ENCODE results near the gene GNB1L. TPM values are rescaled to one million over a fixed set of nuclear protein-coding genes. Genes with fewer than 3 reads are reported as not detected.

Gene GNB1L
- total RNA-seq, 1 donor from 2014 or later: 3.0 TPM

GRCh38 chr22:19897726-19898125 lies 43.1 kb upstream of the GNB1L start:
- peaks cover 11% of the 10 kb centered on the region for H3K4me1 ChIP-seq
- no peak overlapping the region for H3K27ac ChIP-seq
- peaks cover 14% of the 10 kb centered on the region for H3K27me3 Mint-ChIP-seq (ENCODE audit: insufficient read depth, low read depth)
- H3K36me3 Mint-ChIP-seq: no peaks in the 10 kb centered on the region
- no peak overlapping the region for H3K4me3 Mint-ChIP-seq
- TF ChIP-seq EZH2 (IDR thresholded peaks at IDR 0.05): no peak
- no peak for TF ChIP-seq CTCF (IDR thresholded peaks at IDR 0.05)
- no peak for TF ChIP-seq EZH2phosphoT487 (IDR thresholded peaks at IDR 0.05)
- H3K4me3 ChIP-seq: no peak overlapping the region
- no peak overlapping the region for H3K27ac Mint-ChIP-seq
- H3K79me2 ChIP-seq (ENCODE audit: low read depth): no peaks in the 10 kb centered on the region
- peaks cover 43% of the 10 kb centered on the region for H3K4me1 Mint-ChIP-seq
- no peaks in the 10 kb centered on the region for H3K36me3 ChIP-seq
- no peak overlapping the region for H2AFZ ChIP-seq (replicated peaks)
- H3K9me3 ChIP-seq (ENCODE audit: low read depth): no peaks in the 10 kb centered on the region
- no peaks in the 10 kb centered on the region for H3K9me3 Mint-ChIP-seq
- DNase-seq (ENCODE audit: low spot score): no peak
- H3K27me3 ChIP-seq: peaks cover 19% of the 10 kb centered on the region
- H3K9ac ChIP-seq: no peak overlapping the region
- H4K20me1 ChIP-seq (ENCODE audit: low read depth): peaks cover 3% of the 10 kb centered on the region
- H3F3A ChIP-seq (ENCODE audit: low read depth): peaks cover 9% of the 10 kb centered on the region
- H3K4me2 ChIP-seq: no peak overlapping the region

- no peaks in the 10 kb centered on the region for H3K9me3 Mint-ChIP-seq
- DNase-seq (ENCODE audit: low spot score): no peak
- H2AFZ ChIP-seq (replicated peaks): no peak overlapping the region
These were observed 42.1 kb upstream of the GNB1L start for GRCh38 chr22:19896665-19897355.

GRCh38 chr22:19895160-19895849 lies 40.6 kb upstream of the GNB1L start:
- DNase-seq (ENCODE audit: low spot score): no peak
- Histone ChIP-seq H3K79me2 (ENCODE audit: low read depth) (no peaks in the 10 kb centered on the region), H3K27me3 (peaks cover 37% of the 10 kb centered on the region), H3K9me3 (ENCODE audit: low read depth) (no peaks in the 10 kb centered on the region), H4K20me1 (ENCODE audit: low read depth) (peaks cover 13% of the 10 kb centered on the region), H3F3A (ENCODE audit: low read depth) (peaks cover 24% of the 10 kb centered on the region), H3K4me3 (no peak overlapping the region), H3K36me3 (no peaks in the 10 kb centered on the region), H3K27ac (no peak overlapping the region), H3K4me2 (no peak overlapping the region), H2AFZ (replicated peaks) (no peak overlapping the region), H3K9ac (no peak overlapping the region), H3K4me1 (peaks cover 29% of the 10 kb centered on the region)
- H3K4me1 Mint-ChIP-seq: peaks cover 47% of the 10 kb centered on the region
- no peaks in the 10 kb centered on the region for H3K9me3 Mint-ChIP-seq
- no peaks in the 10 kb centered on the region for H3K36me3 Mint-ChIP-seq
- TF ChIP-seq EZH2phosphoT487 (IDR thresholded peaks at IDR 0.05) (no peak), EZH2 (IDR thresholded peaks at IDR 0.05) (no peak), CTCF (IDR thresholded peaks at IDR 0.05) (no peak)
- no peak overlapping the region for H3K4me3 Mint-ChIP-seq
- H3K27ac Mint-ChIP-seq: no peak overlapping the region
- H3K27me3 Mint-ChIP-seq (ENCODE audit: insufficient read depth, low read depth): peaks cover 15% of the 10 kb centered on the region

More at GRCh38 chr22:19896665-19897355, 42.1 kb upstream of the GNB1L start:
- H3K27ac ChIP-seq: no peak overlapping the region
- H3K4me1 Mint-ChIP-seq: peaks cover 44% of the 10 kb centered on the region
- peaks cover 15% of the 10 kb centered on the region for H3F3A ChIP-seq (ENCODE audit: low read depth)
- H3K4me3 Mint-ChIP-seq: no peak overlapping the region
- H3K4me3 ChIP-seq: no peak overlapping the region
- no peak overlapping the region for H3K9ac ChIP-seq
- TF ChIP-seq CTCF (IDR thresholded peaks at IDR 0.05) (no peak), EZH2 (IDR thresholded peaks at IDR 0.05) (no peak), EZH2phosphoT487 (IDR thresholded peaks at IDR 0.05) (no peak)
- H3K36me3 Mint-ChIP-seq: no peaks in the 10 kb centered on the region
- no peak overlapping the region for H3K27ac Mint-ChIP-seq
- peaks cover 25% of the 10 kb centered on the region for H3K27me3 ChIP-seq
- no peak overlapping the region for H3K4me2 ChIP-seq
- peaks cover 14% of the 10 kb centered on the region for H3K4me1 ChIP-seq
- H3K9me3 ChIP-seq (ENCODE audit: low read depth): no peaks in the 10 kb centered on the region
- no peaks in the 10 kb centered on the region for H3K79me2 ChIP-seq (ENCODE audit: low read depth)
- peaks cover 12% of the 10 kb centered on the region for H4K20me1 ChIP-seq (ENCODE audit: low read depth)
- H3K36me3 ChIP-seq: no peaks in the 10 kb centered on the region
- H3K27me3 Mint-ChIP-seq (ENCODE audit: insufficient read depth, low read depth): peaks cover 17% of the 10 kb centered on the region

All from neural progenitor cell (in vitro differentiated cells).